Immature natural killer cell (primary cell): ENCODE data around the gene NEK8. TPM values are rescaled to one million over a fixed set of nuclear protein-coding genes. Genes with fewer than 3 reads are reported as not detected.

Experiments used
- DNase-seq, 3 donors: peaks; one replicate each; pipeline ENCODE4 v3.0.0; 2022; ENCODE audit warnings: mixed read lengths in 1 of 3
- H3K27ac Mint-ChIP-seq, 6 donors: one replicate each; pipeline ENCODE4 v1.8.0; 2020; ENCODE audit warnings: mixed read lengths in 6 of 6, mild to moderate bottlenecking in 5 of 6, inconsistent platforms in 4 of 6, moderate library complexity in 3 of 6
- H3K27me3 Mint-ChIP-seq, 3 donors: one replicate each; pipeline ENCODE4 v1.8.0; 2020 to 2021; ENCODE audit warnings: low read depth in 3 of 3, mild to moderate bottlenecking in 3 of 3, mixed read lengths in 3 of 3, moderate library complexity in 3 of 3, inconsistent platforms in 1 of 3
- H3K36me3 Mint-ChIP-seq, 3 donors: one replicate each; pipeline ENCODE4 v1.8.0; 2020; ENCODE audit warnings: mixed read lengths in 3 of 3, inconsistent platforms in 2 of 3, mild to moderate bottlenecking in 2 of 3
- H3K4me1 Mint-ChIP-seq, 2 donors: one replicate each; pipeline ENCODE4 v1.8.0; 2020; ENCODE audit warnings: inconsistent platforms in 2 of 2, mild to moderate bottlenecking in 2 of 2, mixed read lengths in 2 of 2, moderate library complexity in 1 of 2
- H3K4me3 Mint-ChIP-seq, 5 donors: one replicate each; pipeline ENCODE4 v1.8.0; 2020; ENCODE audit warnings: mild to moderate bottlenecking in 5 of 5, mixed read lengths in 5 of 5, inconsistent platforms in 3 of 5, moderate library complexity in 3 of 5
- H3K9me3 Mint-ChIP-seq, 6 donors: one replicate each; pipeline ENCODE4 v1.8.0; 2020; ENCODE audit warnings: mild to moderate bottlenecking in 6 of 6, mixed read lengths in 6 of 6, inconsistent platforms in 4 of 6, moderate library complexity in 3 of 6
- polyA plus RNA-seq, 3 donors: library from polyadenylated mRNA; unstranded; fragments of 300-500 nt; fragmentation: Illumina TruSeq; gene quantifications; one replicate each; pipeline ENCODE4 v1.2.3, GENCODE V29; 2021

The NEK8 gene
- polyA plus RNA-seq, 3 donors from 2014 or later = 1.7 to 4.2 (median 3.6) TPM

- Mint-ChIP-seq H3K27ac (peak overlapping the region in 1 of 6 donors; percentile 71), H3K4me3 (no peak overlapping the region), H3K27me3 (peaks cover 0 to under 1% (median under 1%) of the 10 kb centered on the region in 3 donors), H3K36me3 (no peaks in the 10 kb centered on the region), H3K9me3 (no peaks in the 10 kb centered on the region), H3K4me1 (peaks cover 0 to 2% of the 10 kb centered on the region in 2 donors)
- DNase-seq = no peak
Observed at GRCh38 chr17:28737770-28738679, 9.4 kb downstream of the NEK8 start.

GRCh38 chr17:28738680-28739384, 10.2 kb downstream of the NEK8 start:
- Mint-ChIP-seq H3K4me1 (peaks cover 0 to 4% of the 10 kb centered on the region in 2 donors), H3K27ac (peak overlapping the region in 1 of 6 donors; percentile 71), H3K27me3 (peaks cover 0 to 3% (median 2%) of the 10 kb centered on the region in 3 donors), H3K4me3 (no peak overlapping the region), H3K36me3 (no peaks in the 10 kb centered on the region), H3K9me3 (no peaks in the 10 kb centered on the region)
- DNase-seq = no peak

GRCh38 chr17:28740406-28741357, 12.1 kb downstream of the NEK8 start:
- H3K27me3 Mint-ChIP-seq = peaks cover 2 to 11% (median 3%) of the 10 kb centered on the region in 3 donors
- H3K9me3 Mint-ChIP-seq = no peaks in the 10 kb centered on the region
- no peak for DNase-seq
- no peak overlapping the region for H3K27ac Mint-ChIP-seq
- peaks cover 10 to 16% of the 10 kb centered on the region in 2 donors for H3K4me1 Mint-ChIP-seq
- no peaks in the 10 kb centered on the region for H3K36me3 Mint-ChIP-seq
- peak overlapping the region in 2 of 5 donors; percentile 13 to 17 for H3K4me3 Mint-ChIP-seq

- Mint-ChIP-seq H3K4me3 (peak overlapping the region in 3 of 5 donors; percentile 13 to 18 (median 17)), H3K36me3 (no peaks in the 10 kb centered on the region), H3K27me3 (peaks cover 2 to 12% (median 5%) of the 10 kb centered on the region in 3 donors), H3K9me3 (no peaks in the 10 kb centered on the region), H3K4me1 (peaks cover 10 to 22% of the 10 kb centered on the region in 2 donors), H3K27ac (no peak overlapping the region)
- DNase-seq = no peak
Observed at GRCh38 chr17:28741358-28742349, 13.1 kb downstream of the NEK8 start.

- Mint-ChIP-seq H3K4me3 (peak within 1 kb of the TSS; percentile 84 to 94 (median 86)), H3K9me3 (no peaks in the 10 kb centered on the region), H3K27ac (peak within 1 kb of the TSS; percentile 69 to 94 (median 83)), H3K27me3 (peaks cover 2 to 12% (median 5%) of the 10 kb centered on the region in 3 donors), H3K4me1 (peaks cover 10 to 22% of the 10 kb centered on the region in 2 donors), H3K36me3 (no peaks in the 10 kb centered on the region)
- DNase-seq = peak; percentile 72 to 79 (median 77)
Observed at GRCh38 chr17:28743243-28744103, 14.9 kb downstream of the NEK8 start, which contains the start of gene TRAF4. TSS of gene TRAF4 (plus strand) at chr17:28744011. CDS start at chr17:28744113, 102 bp downstream.

- peaks cover 10 to 22% of the 10 kb centered on the region in 2 donors for H3K4me1 Mint-ChIP-seq
Observed at GRCh38 chr17:28744104-28744971, 15.8 kb downstream of the NEK8 start.

GRCh38 chr17:28744972-28745785, 16.6 kb downstream of the NEK8 start:
- Mint-ChIP-seq H3K36me3 (no peaks in the 10 kb centered on the region), H3K4me3 (peak overlapping the region; percentile 83 to 94 (median 86)), H3K27ac (peak overlapping the region; percentile 69 to 94 (median 83)), H3K27me3 (peaks cover 2 to 12% (median 5%) of the 10 kb centered on the region in 3 donors), H3K9me3 (no peaks in the 10 kb centered on the region), H3K4me1 (peaks cover 10 to 25% of the 10 kb centered on the region in 2 donors)
- DNase-seq = peak in 2 of 3 donors; percentile 18 to 21

More at GRCh38 chr17:28744104-28744971, 15.8 kb downstream of the NEK8 start:
- Mint-ChIP-seq H3K36me3 (no peaks in the 10 kb centered on the region), H3K27me3 (peaks cover 2 to 12% (median 5%) of the 10 kb centered on the region in 3 donors), H3K9me3 (no peaks in the 10 kb centered on the region), H3K27ac (peak overlapping the region; percentile 69 to 94 (median 83)), H3K4me3 (peak overlapping the region; percentile 83 to 94 (median 86))
- DNase-seq = peak; percentile 42 to 52 (median 49)

- H3K27me3 Mint-ChIP-seq = peaks cover 2 to 12% (median 5%) of the 10 kb centered on the region in 3 donors
- H3K4me1 Mint-ChIP-seq = peaks cover 10 to 25% of the 10 kb centered on the region in 2 donors
- H3K27ac Mint-ChIP-seq = peak overlapping the region in 1 of 6 donors; percentile 22
Observed at GRCh38 chr17:28745786-28746411, 17.3 kb downstream of the NEK8 start.

GRCh38 chr17:28746611-28747050, 18.0 kb downstream of the NEK8 start:
- peaks cover 10 to 25% of the 10 kb centered on the region in 2 donors for H3K4me1 Mint-ChIP-seq
- H3K9me3 Mint-ChIP-seq = no peaks in the 10 kb centered on the region
- peak overlapping the region in 2 of 6 donors; percentile 22 to 57 for H3K27ac Mint-ChIP-seq
- peak overlapping the region in 1 of 5 donors; percentile 29 for H3K4me3 Mint-ChIP-seq
- peaks cover 2 to 12% (median 5%) of the 10 kb centered on the region in 3 donors for H3K27me3 Mint-ChIP-seq
- DNase-seq = no peak
- no peaks in the 10 kb centered on the region for H3K36me3 Mint-ChIP-seq

More at GRCh38 chr17:28745786-28746411, 17.3 kb downstream of the NEK8 start:
- no peak for DNase-seq
- H3K4me3 Mint-ChIP-seq = peak overlapping the region in 3 of 5 donors; percentile 27 to 50 (median 29)
- H3K9me3 Mint-ChIP-seq = no peaks in the 10 kb centered on the region
- H3K36me3 Mint-ChIP-seq = no peaks in the 10 kb centered on the region
